Adipose tissue (tissue), 3 donors: ENCODE data around the gene FOXP1. TPM values are rescaled to one million over a fixed set of nuclear protein-coding genes. Genes with fewer than 3 reads are reported as not detected.

ENCODE experiments used
- H3K27ac ChIP-seq: one replicate; pipeline ENCODE4 v1.5.1; 2013; ENCODE audit warnings: low read depth, low read length
- WGBS, 3 donors: extraction: QIAGEN DNeasy Blood & Tissue Kit; methylation state at CpG; one replicate each; pipeline ENCODE4 v1.1.7; 2013; 5-methylcytosine and 5-hydroxymethylcytosine counted together
- polyA plus RNA-seq, 3 donors: library from polyadenylated mRNA; stranded (reverse); fragments of 200-250 nt; gene quantifications; one replicate each; pipeline ENCODE4 v1.2.3, GENCODE V29; 2013
- donor health status: healthy with polysubstance abuse.
- donor health status: Bipolar disorder and iron deficiency.
- donor health status: healthy.

Gene FOXP1
- polyA plus RNA-seq, 3 donors, result 6.3 to 19.2 (median 11.4) TPM

GRCh38 chr3:71244153-71244825 lies 339.2 kb downstream of the FOXP1 start:
- H3K27ac ChIP-seq, result no peak overlapping the region
- WGBS, 3 donors, result 65 to 80% (median 69%) methylated on average over 9 of the region's 9 CpGs

- 86 to 90% (median 86%) methylated on average over 8 of the region's 8 CpGs for WGBS, 3 donors
- no peak overlapping the region for H3K27ac ChIP-seq
These were observed 340.3 kb downstream of the FOXP1 start for GRCh38 chr3:71243229-71243628.

- H3K27ac ChIP-seq, result no peak overlapping the region
- 82 to 91% (median 90%) methylated on average over 8 of the region's 8 CpGs for WGBS, 3 donors
These were observed 341.5 kb downstream of the FOXP1 start for GRCh38 chr3:71241981-71242560.

- H3K27ac ChIP-seq, result no peak overlapping the region
- WGBS, 3 donors, result 84 to 87% (median 85%) methylated on average over 8 of the region's 8 CpGs
These were observed 342.2 kb downstream of the FOXP1 start for GRCh38 chr3:71241246-71241901.

GRCh38 chr3:71240034-71240433 lies 343.5 kb downstream of the FOXP1 start:
- no peak overlapping the region for H3K27ac ChIP-seq
- WGBS, 3 donors, result 70 to 87% (median 76%) methylated on average over 8 of the region's 8 CpGs

- WGBS, 3 donors, result 90 to 91% (median 90%) methylated on average over 4 of the region's 4 CpGs
- no peak overlapping the region for H3K27ac ChIP-seq
These were observed 345.2 kb downstream of the FOXP1 start for GRCh38 chr3:71238355-71238757.

GRCh38 chr3:71237672-71238071 lies 345.9 kb downstream of the FOXP1 start:
- 72 to 79% (median 78%) methylated on average over 5 of the region's 5 CpGs for WGBS, 3 donors
- H3K27ac ChIP-seq, result no peak overlapping the region

GRCh38 chr3:71235846-71236245 lies 347.7 kb downstream of the FOXP1 start:
- 88 to 96% (median 90%) methylated on average over 3 of the region's 3 CpGs for WGBS, 3 donors
- H3K27ac ChIP-seq, result no peak overlapping the region

GRCh38 chr3:71232895-71233294 lies 350.6 kb downstream of the FOXP1 start:
- no peak overlapping the region for H3K27ac ChIP-seq
- 95 to 97% (median 96%) methylated on average over 3 of the region's 3 CpGs for WGBS, 3 donors

- WGBS, 3 donors, result 53 to 80% (median 75%) methylated on average over 3 of the region's 3 CpGs
- no peak overlapping the region for H3K27ac ChIP-seq
These were observed 351.3 kb downstream of the FOXP1 start for GRCh38 chr3:71232175-71232679.

- H3K27ac ChIP-seq, result no peak overlapping the region
- 58 to 73% (median 70%) methylated on average over 4 of the region's 4 CpGs for WGBS, 3 donors
These were observed 351.8 kb downstream of the FOXP1 start for GRCh38 chr3:71231680-71232079.

- no peak overlapping the region for H3K27ac ChIP-seq
- WGBS, 3 donors, result 91 to 92% (median 91%) methylated on average over 7 of the region's 7 CpGs
These were observed 353.4 kb downstream of the FOXP1 start for GRCh38 chr3:71229905-71230657.

GRCh38 chr3:71228156-71228866 lies 355.2 kb downstream of the FOXP1 start:
- WGBS, 3 donors, result 81 to 84% (median 82%) methylated on average over 9 of the region's 9 CpGs
- H3K27ac ChIP-seq, result no peak overlapping the region

GRCh38 chr3:71227270-71227661 lies 356.3 kb downstream of the FOXP1 start:
- 71 to 87% (median 77%) methylated on average over 6 of the region's 6 CpGs for WGBS, 3 donors
- H3K27ac ChIP-seq, result no peak overlapping the region

GRCh38 chr3:71226565-71227269 lies 356.8 kb downstream of the FOXP1 start:
- WGBS, 3 donors, result 73 to 88% (median 77%) methylated on average over 21 of the region's 21 CpGs
- no peak overlapping the region for H3K27ac ChIP-seq

GRCh38 chr3:71225951-71226564 lies 357.5 kb downstream of the FOXP1 start:
- H3K27ac ChIP-seq, result no peak overlapping the region
- 66 to 74% (median 74%) methylated on average over 4 of the region's 4 CpGs for WGBS, 3 donors

- WGBS, 3 donors, result 65 to 78% (median 66%) methylated on average over 7 of the region's 7 CpGs
- no peak overlapping the region for H3K27ac ChIP-seq
These were observed 358.4 kb downstream of the FOXP1 start for GRCh38 chr3:71225002-71225684.
